Immature natural killer cell (primary cell): Measurements from ENCODE around the gene PDLIM3. TPM values are rescaled to one million over a fixed set of nuclear protein-coding genes. Genes with fewer than 3 reads are reported as not detected.
"Not testable (repeated sequence)": the region's sequence is repeated elsewhere in the genome, so short reads cannot be mapped to it uniquely, and the experiment has no call there.

Experiments used
- DNase-seq, 3 donors: peaks; one replicate each; pipeline ENCODE4 v3.0.0; 2022; ENCODE audit warnings: mixed read lengths in 1 of 3
- H3K27ac Mint-ChIP-seq, 6 donors: one replicate each; pipeline ENCODE4 v1.8.0; 2020; ENCODE audit warnings: mixed read lengths in 6 of 6, mild to moderate bottlenecking in 5 of 6, inconsistent platforms in 4 of 6, moderate library complexity in 3 of 6
- H3K27me3 Mint-ChIP-seq, 3 donors: one replicate each; pipeline ENCODE4 v1.8.0; 2020 to 2021; ENCODE audit warnings: low read depth in 3 of 3, mild to moderate bottlenecking in 3 of 3, mixed read lengths in 3 of 3, moderate library complexity in 3 of 3, inconsistent platforms in 1 of 3
- H3K36me3 Mint-ChIP-seq, 3 donors: one replicate each; pipeline ENCODE4 v1.8.0; 2020; ENCODE audit warnings: mixed read lengths in 3 of 3, inconsistent platforms in 2 of 3, mild to moderate bottlenecking in 2 of 3
- H3K4me1 Mint-ChIP-seq, 2 donors: one replicate each; pipeline ENCODE4 v1.8.0; 2020; ENCODE audit warnings: inconsistent platforms in 2 of 2, mild to moderate bottlenecking in 2 of 2, mixed read lengths in 2 of 2, moderate library complexity in 1 of 2
- H3K4me3 Mint-ChIP-seq, 5 donors: one replicate each; pipeline ENCODE4 v1.8.0; 2020; ENCODE audit warnings: mild to moderate bottlenecking in 5 of 5, mixed read lengths in 5 of 5, inconsistent platforms in 3 of 5, moderate library complexity in 3 of 5
- H3K9me3 Mint-ChIP-seq, 6 donors: one replicate each; pipeline ENCODE4 v1.8.0; 2020; ENCODE audit warnings: mild to moderate bottlenecking in 6 of 6, mixed read lengths in 6 of 6, inconsistent platforms in 4 of 6, moderate library complexity in 3 of 6
- polyA plus RNA-seq, 3 donors: library from polyadenylated mRNA; unstranded; fragments of 300-500 nt; fragmentation: Illumina TruSeq; gene quantifications; one replicate each; pipeline ENCODE4 v1.2.3, GENCODE V29; 2021

Gene PDLIM3
- polyA plus RNA-seq, 3 donors from 2014 or later = not detected

DNA sequence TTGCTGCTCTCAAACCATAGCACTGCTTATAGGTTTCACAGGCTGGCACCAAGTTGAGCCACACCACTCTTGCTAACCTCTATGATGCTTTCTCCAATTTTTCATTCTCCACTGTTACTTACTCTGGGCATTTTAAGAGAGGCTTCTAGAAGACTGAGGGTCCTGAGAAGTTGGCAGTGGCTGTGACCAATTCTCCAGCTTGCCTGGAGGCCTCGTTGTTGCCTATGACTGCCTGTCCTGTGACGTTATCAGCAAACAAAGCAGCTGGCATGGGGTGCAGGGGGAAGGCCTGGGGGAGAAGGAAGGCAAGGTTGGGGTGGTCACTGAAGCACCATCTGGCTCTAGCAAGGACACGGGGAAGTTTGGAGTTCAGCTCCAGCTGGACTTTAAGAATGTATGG lies 30.4 kb upstream of the PDLIM3 start:
- Mint-ChIP-seq H3K4me1 (no peaks in the 10 kb centered on the region), H3K27ac (no peak overlapping the region), H3K4me3 (no peak overlapping the region), H3K36me3 (no peaks in the 10 kb centered on the region), H3K9me3 (peaks cover 0 to 6% (median 3%) of the 10 kb centered on the region in 6 donors), H3K27me3 (peaks cover 0 to 5% (median 2%) of the 10 kb centered on the region in 3 donors)
- no peak for DNase-seq

- peaks cover 0 to 6% (median 3%) of the 10 kb centered on the region in 6 donors for H3K9me3 Mint-ChIP-seq
- peaks cover 0 to 8% (median 4%) of the 10 kb centered on the region in 3 donors for H3K27me3 Mint-ChIP-seq
- no peak overlapping the region for H3K27ac Mint-ChIP-seq
- no peaks in the 10 kb centered on the region for H3K36me3 Mint-ChIP-seq
- no peak for DNase-seq
- no peak overlapping the region for H3K4me3 Mint-ChIP-seq
- no peaks in the 10 kb centered on the region for H3K4me1 Mint-ChIP-seq
Measured at GRCh38 chr4:185564349-185564748, 29.0 kb upstream of the PDLIM3 start.

DNA sequence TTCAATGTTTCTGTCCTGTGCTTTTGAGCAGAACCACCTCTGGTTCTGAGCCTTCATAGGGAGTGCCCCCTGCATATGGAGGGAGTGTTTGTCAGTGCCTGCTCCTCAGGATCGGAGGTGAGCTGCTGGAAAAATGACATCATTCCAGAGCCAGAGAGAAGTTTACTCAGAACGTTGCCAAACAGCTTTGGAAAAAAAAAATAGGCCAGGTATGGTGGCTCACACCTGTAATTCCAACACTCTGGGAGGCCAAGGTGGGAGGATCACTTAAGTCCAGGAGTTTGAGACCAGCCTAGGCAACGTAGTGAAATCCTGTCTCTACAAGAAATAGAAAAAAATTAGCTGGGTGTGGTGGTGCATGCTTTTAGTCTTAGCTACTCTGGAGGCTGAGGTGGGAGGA lies 27.2 kb upstream of the PDLIM3 start:
- Mint-ChIP-seq H3K36me3 (no peaks in the 10 kb centered on the region), H3K27me3 (peaks cover 2 to 11% (median 3%) of the 10 kb centered on the region in 3 donors), H3K27ac (no peak overlapping the region), H3K9me3 (peaks cover 0 to 6% (median 3%) of the 10 kb centered on the region in 6 donors), H3K4me1 (no peaks in the 10 kb centered on the region), H3K4me3 (no peak overlapping the region)
- DNase-seq = no peak

DNA sequence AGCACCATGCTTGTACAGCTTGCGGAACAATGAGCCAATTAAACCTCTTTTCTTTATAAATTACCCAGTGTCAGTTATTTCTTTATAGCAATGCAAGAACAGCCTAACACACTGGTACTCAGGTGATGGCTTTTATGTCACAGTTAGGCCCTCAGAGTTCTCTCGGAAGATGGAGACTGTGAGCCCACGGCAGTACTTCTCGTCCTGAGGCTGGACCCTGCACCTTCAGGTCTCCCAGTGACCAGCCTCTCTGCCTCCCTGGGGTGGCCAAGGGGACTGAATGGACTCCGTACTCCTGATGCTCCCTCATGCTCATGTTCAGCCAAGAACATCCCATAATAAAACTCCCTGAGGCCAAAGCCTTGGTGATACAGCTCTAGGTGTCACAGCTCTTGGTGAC lies 25.0 kb upstream of the PDLIM3 start:
- H3K4me3 Mint-ChIP-seq = no peak overlapping the region
- no peaks in the 10 kb centered on the region for H3K4me1 Mint-ChIP-seq
- H3K27ac Mint-ChIP-seq = no peak overlapping the region
- H3K27me3 Mint-ChIP-seq = peaks cover 2 to 16% (median 7%) of the 10 kb centered on the region in 3 donors
- H3K9me3 Mint-ChIP-seq = peaks cover 0 to 9% (median 5%) of the 10 kb centered on the region in 6 donors
- H3K36me3 Mint-ChIP-seq = no peaks in the 10 kb centered on the region
- DNase-seq = no peak

GRCh38 chr4:185559915-185560281 lies 24.6 kb upstream of the PDLIM3 start:
- Mint-ChIP-seq H3K4me3 (no peak overlapping the region), H3K4me1 (no peaks in the 10 kb centered on the region), H3K9me3 (peaks cover 0 to 9% (median 5%) of the 10 kb centered on the region in 6 donors), H3K27me3 (peaks cover 2 to 16% (median 7%) of the 10 kb centered on the region in 3 donors), H3K36me3 (no peaks in the 10 kb centered on the region), H3K27ac (no peak overlapping the region)
- no peak for DNase-seq

DNA sequence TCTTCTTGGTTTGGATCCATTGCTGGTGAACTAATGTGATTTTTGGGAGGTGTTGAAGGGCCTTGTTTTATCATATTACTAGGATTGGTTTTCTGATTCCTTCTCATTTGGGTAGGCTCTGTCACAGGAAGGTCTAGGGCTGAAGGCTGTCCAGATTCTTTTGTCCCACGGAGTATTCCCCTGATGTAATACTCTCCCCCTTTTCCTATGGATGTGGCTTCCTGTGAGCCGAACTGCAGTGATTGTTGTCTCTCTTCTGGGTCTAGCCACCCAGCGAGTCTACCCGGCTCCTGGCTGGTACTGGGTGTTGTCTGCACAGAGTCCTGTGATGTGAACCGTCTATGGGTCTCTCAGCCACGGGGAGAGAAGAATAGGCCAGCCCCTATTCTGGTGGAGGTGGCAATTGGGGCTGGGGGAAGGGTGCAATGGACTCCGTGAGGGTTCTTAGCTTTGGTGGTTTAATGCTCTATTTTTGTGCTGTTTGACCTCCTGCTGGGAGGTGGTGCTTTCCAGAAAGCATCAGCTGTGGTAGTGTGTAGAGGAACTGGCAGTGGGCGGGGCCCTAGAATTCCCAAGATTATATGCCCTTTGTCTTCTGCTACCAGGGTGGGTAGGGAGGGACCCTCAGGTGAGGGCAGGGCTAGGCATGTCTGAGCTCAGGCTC lies 24.1 kb upstream of the PDLIM3 start:
- not testable (repeated sequence) for H3K36me3 Mint-ChIP-seq, H3K9me3 Mint-ChIP-seq, H3K4me3 Mint-ChIP-seq, H3K27ac Mint-ChIP-seq, DNase-seq, H3K4me1 Mint-ChIP-seq
- H3K27me3 Mint-ChIP-seq = peaks cover 3 to 16% (median 7%) of the 10 kb centered on the region in 3 donors

GRCh38 chr4:185554365-185555126 lies 19.2 kb upstream of the PDLIM3 start:
- Mint-ChIP-seq H3K4me1 (no peaks in the 10 kb centered on the region), H3K4me3 (no peak overlapping the region), H3K36me3 (no peaks in the 10 kb centered on the region), H3K27me3 (peaks cover 6 to 10% (median 8%) of the 10 kb centered on the region in 3 donors), H3K9me3 (peaks cover 0 to 4% (median 0%) of the 10 kb centered on the region in 6 donors), H3K27ac (no peak overlapping the region)
- DNase-seq = no peak

DNA sequence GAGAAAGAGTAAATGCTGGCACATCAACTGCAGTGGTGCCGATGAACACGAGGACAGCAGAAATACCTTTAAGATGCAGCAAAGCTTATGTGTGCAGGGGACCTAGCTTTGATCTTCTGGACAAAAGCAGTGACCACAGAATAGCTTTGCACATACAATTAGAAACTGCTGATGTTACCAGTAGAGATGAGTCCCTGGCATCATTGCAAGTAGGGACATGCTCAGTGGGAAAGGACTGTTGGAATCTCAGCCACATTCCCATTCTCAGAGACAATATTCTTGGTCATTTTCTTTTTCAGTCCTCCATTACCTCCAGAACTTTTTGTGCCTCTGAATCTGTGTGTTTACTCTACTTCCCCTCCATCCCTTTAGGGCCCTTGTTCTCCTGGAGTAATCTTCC lies 16.9 kb upstream of the PDLIM3 start:
- Mint-ChIP-seq H3K27me3 (peaks cover 5 to 13% (median 5%) of the 10 kb centered on the region in 3 donors), H3K4me3 (no peak overlapping the region), H3K36me3 (no peaks in the 10 kb centered on the region), H3K4me1 (no peaks in the 10 kb centered on the region), H3K27ac (no peak overlapping the region), H3K9me3 (peaks cover 0 to 6% (median 0%) of the 10 kb centered on the region in 6 donors)
- DNase-seq = no peak

DNA sequence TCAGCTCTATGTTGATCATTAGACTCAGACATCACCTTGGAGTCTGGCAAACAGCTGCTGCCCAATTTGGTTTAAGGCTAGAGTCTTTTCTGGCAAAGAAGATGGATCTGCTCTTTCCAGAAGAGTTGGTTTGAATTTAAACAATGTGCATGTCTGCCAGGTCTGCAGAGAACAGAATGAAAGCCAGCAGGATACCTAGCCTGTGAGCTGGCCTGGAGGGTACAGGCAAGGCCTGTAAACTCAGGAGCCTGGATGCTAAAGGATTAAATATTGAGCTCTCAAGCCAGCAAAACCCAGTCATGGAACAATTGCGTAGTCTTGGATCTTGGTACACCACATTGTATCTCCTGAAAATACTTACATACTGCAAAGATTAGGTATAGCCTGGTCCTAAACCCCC lies 15.6 kb upstream of the PDLIM3 start:
- H3K9me3 Mint-ChIP-seq = peaks cover 0 to 3% (median 0%) of the 10 kb centered on the region in 6 donors
- DNase-seq = no peak
- H3K4me1 Mint-ChIP-seq = no peaks in the 10 kb centered on the region
- H3K36me3 Mint-ChIP-seq = no peaks in the 10 kb centered on the region
- peaks cover 2 to 7% (median 5%) of the 10 kb centered on the region in 3 donors for H3K27me3 Mint-ChIP-seq
- no peak overlapping the region for H3K27ac Mint-ChIP-seq
- no peak overlapping the region for H3K4me3 Mint-ChIP-seq

DNA sequence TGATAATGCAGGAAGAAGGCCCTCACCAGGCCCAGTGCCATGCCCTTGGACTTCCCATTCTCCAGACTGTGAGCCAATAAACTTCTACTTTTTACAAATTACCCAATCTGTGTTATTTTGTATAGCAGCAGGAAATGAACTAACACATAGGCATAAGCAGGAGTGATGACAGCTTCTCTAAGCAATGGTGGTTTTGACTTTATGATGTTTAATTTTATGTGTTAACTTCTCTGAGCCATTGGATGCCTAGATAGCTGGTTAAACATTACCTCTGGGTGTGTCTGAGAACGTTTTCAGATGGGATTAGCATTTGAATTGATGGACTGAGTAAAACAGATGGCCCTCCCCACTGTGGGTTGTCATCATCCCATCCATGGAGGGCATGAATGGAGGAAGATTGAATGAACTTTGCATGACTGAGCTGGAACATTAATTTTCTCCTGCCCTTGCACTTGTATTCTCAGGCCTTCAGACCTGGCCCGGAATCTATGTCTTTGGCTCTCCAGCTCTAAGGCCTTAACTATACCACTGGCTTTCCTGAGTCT lies 13.9 kb upstream of the PDLIM3 start:
- no peak for DNase-seq
- peaks cover 2 to 7% (median 3%) of the 10 kb centered on the region in 3 donors for H3K27me3 Mint-ChIP-seq
- no peaks in the 10 kb centered on the region for H3K36me3 Mint-ChIP-seq
- H3K27ac Mint-ChIP-seq = no peak overlapping the region
- H3K4me3 Mint-ChIP-seq = no peak overlapping the region
- H3K4me1 Mint-ChIP-seq = no peaks in the 10 kb centered on the region
- peaks cover 0 to 3% (median 0%) of the 10 kb centered on the region in 6 donors for H3K9me3 Mint-ChIP-seq

- Mint-ChIP-seq H3K4me3 (no peak overlapping the region), H3K4me1 (no peaks in the 10 kb centered on the region), H3K36me3 (no peaks in the 10 kb centered on the region), H3K27me3 (peaks cover 2 to 7% (median 3%) of the 10 kb centered on the region in 3 donors), H3K9me3 (peaks cover 0 to 3% (median 0%) of the 10 kb centered on the region in 6 donors), H3K27ac (no peak overlapping the region)
- DNase-seq = no peak
Measured at GRCh38 chr4:185548587-185548986, 13.3 kb upstream of the PDLIM3 start.

DNA sequence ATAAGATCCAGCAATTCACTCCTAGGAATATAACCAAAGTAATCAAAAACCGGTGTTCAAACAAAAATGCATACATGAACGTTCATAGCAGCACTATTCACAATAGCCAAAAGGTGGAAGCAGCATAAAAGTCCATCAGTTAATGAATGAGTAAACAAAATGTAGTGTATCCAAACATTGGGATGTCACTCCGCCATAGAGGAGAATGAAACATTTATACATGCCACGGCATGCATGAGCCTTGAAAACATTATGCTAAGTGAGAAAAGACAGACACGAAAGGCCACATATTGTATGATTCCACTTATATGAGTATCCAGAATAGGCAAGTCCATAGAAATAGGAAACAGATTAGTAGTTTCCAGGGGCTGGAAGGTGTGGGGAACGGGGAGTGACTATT lies 11.0 kb upstream of the PDLIM3 start:
- Mint-ChIP-seq H3K4me3 (no peak overlapping the region), H3K36me3 (no peaks in the 10 kb centered on the region), H3K4me1 (no peaks in the 10 kb centered on the region), H3K27ac (no peak overlapping the region), H3K27me3 (peaks cover 0 to 9% (median 7%) of the 10 kb centered on the region in 3 donors), H3K9me3 (peaks cover 0 to 3% (median 0%) of the 10 kb centered on the region in 6 donors)
- DNase-seq = no peak

DNA sequence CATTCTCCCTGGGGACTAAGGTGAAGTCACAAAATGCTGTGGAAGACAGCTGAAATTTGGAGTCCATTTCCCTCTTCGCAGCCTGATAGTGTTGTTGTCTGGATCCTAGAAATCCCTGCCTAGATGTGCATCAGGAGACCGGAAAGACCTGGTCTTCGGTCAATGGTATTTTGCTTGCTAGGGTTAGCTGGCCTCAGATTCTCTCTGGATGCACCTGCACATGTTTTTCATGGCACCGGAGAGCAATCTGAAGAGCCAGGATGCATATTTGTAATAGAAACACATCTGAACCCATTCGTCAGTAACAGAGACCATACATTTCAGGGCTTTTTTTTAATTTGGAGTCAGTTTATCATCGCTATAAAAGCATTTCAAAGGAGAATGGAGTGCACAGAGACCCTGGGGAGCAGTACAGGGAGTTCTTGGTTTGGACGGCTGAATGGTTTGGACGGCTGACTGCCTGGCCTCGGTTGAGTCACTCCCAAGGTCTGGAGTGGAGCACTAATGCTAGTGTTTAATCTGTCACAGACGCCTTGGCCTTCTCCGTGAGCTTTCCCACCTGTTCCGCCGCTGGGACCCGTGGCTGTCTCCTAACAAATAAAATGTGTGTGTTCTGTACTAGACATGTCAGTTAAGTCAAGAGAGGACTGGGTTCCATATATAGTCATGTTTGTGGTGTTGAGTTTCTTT lies 7.5 kb upstream of the PDLIM3 start:
- Mint-ChIP-seq H3K9me3 (no peaks in the 10 kb centered on the region), H3K27ac (no peak overlapping the region), H3K27me3 (peaks cover 0 to 7% (median 4%) of the 10 kb centered on the region in 3 donors), H3K4me3 (no peak overlapping the region), H3K4me1 (no peaks in the 10 kb centered on the region), H3K36me3 (no peaks in the 10 kb centered on the region)
- no peak for DNase-seq

DNA sequence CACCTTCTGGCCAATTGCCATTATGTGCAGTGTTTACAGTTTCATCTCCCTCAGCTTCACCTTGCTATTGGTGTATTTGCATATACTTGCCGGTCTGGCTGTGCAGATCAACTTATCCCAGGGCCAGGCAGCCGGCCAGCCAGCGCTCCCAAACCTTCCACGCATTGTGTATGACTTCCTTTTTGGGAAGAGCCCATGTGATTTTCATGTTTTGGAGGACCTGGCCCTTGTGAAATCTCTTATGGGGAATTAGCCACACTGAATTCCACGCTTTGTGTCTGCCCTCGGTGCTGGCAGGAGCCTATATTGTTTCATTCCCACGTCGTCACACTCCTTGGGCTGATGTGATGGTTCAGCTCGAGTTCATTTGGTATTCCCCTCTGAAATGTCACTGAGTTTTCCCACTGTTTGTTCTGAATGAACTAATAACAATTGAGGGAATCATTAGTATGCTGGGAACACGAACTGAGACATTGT lies 6.0 kb upstream of the PDLIM3 start:
- no peak for DNase-seq
- Mint-ChIP-seq H3K36me3 (no peaks in the 10 kb centered on the region), H3K9me3 (no peaks in the 10 kb centered on the region), H3K4me3 (no peak overlapping the region), H3K27ac (no peak overlapping the region), H3K27me3 (peaks cover 1 to 12% (median 7%) of the 10 kb centered on the region in 3 donors), H3K4me1 (no peaks in the 10 kb centered on the region)
